IPS-11a (cell line): ENCODE data around the gene SLC9A7.
A peak's percentile ranks its signal among the peaks of the same experiment; 100 is the strongest.
"Not testable (repeated sequence)": the region's sequence is repeated elsewhere in the genome, so short reads cannot be mapped to it uniquely, and the experiment has no call there.

ENCODE experiments used
- H3K4me3 ChIP-seq: one replicate; pipeline ENCODE4 v1.5.1; 2013; ENCODE audit warnings: low read depth, low read length, control low read depth

The SLC9A7 gene

DNA sequence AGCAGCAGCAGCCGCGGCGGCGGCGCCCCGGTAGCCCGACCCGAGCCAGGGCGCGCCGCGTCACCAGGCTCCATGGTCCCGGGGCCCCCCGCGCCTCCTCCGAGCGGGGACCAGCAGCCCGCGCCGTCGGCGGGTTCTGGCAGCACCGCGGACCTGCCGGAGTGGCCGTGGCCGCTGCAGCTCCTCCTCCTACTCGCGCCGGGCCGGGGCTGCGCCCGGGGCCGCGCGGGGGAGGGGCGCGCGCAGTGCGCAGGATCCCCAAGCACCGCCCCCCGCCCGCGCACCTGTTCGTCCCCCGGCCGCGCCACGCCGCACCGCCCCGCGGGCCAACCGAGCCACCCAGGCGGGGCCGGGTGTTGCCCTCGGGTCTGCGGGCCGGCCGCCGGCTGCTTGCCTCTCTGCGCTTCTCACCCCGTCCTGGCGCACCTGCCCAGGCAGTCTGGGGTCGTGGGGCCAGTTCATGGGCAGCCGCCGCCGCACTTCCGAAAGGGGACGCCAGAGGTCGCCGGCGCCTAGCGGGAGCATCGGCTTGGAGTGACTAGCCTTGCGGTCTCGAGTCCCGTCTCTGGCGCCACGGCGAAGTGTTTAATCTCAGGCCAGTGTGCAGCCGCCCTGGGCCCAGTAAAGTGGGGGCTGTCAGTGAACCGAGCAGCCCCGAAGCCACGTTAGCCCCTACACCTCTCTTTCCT lies at the start of gene SLC9A7:
TSS of gene SLC9A7 (minus strand) at position 163 of the 689 bp plus-strand sequence. CDS start at position 74, 89 bp downstream.
- H3K4me3 ChIP-seq, result peak within 1 kb of the TSS; percentile 73

DNA sequence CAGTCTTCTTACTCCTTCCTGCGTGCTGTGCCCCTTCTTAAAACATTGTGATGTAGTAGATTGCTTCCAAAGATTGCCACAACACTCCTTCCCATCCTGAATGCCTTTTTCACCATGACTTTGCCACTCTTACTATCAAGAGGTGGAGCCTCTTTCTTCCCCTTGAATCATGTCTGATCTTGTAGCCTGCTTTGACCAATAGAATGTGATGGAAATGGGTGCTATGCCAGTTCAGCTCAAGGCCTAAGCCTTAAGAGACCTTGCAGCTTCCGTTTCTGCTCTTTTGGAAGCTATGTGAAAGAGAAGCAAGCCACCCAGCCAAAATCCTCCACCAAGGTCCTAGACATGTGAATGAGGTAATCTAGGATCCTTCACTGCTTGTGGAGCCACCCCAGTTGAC lies 46.4 kb upstream of the SLC9A7 start:
- H3K4me3 ChIP-seq, result no peak overlapping the region

DNA sequence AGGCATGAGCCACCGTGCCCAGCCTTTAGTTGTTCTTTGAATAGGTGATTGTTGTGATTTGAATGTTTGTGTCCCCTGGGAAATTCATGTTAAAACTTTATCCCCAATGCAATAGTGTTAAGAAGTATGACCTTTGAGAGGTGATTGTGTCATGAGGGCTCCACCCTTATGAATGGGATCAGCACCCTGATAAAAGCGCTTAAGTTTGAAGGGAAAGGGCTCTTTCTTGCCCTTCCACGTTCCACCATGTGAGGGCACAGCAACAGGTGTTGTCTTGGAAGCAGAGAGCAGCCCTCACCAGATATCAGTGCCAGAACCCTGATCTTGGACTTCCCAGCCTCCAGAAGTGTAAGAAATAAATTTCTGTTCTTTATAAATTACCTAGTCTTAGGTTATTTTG lies 44.2 kb upstream of the SLC9A7 start:
- H3K4me3 ChIP-seq, result no peak overlapping the region

DNA sequence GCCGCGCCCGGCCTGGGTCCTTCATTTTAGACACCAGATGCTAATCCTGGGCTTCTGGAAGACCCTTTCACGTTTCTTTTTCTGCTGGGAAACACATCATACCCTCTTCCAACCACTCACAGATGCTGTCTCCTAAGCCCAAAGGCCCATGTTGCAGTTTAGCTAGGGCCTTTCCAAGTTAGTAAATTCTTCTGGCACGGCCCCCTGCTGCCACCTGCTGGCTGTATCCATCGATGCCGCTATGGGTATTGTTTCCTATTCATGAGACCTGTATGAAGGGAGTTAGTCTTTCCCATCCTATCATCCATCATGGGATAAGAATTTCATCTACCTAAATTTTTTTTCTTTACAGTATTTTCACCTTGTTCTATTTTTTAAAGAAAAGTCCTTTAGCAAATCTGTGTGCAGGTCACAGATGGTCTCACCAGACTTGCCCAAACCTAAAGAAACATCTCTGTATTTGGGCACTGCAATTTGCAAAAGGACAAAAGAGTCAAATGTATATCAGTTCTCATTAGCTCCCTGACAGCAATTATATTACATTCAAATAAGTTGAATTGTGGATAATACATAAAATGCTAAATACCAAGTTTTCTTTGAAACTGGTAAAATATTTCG lies 37.8 kb upstream of the SLC9A7 start:
- no peak overlapping the region for H3K4me3 ChIP-seq

DNA sequence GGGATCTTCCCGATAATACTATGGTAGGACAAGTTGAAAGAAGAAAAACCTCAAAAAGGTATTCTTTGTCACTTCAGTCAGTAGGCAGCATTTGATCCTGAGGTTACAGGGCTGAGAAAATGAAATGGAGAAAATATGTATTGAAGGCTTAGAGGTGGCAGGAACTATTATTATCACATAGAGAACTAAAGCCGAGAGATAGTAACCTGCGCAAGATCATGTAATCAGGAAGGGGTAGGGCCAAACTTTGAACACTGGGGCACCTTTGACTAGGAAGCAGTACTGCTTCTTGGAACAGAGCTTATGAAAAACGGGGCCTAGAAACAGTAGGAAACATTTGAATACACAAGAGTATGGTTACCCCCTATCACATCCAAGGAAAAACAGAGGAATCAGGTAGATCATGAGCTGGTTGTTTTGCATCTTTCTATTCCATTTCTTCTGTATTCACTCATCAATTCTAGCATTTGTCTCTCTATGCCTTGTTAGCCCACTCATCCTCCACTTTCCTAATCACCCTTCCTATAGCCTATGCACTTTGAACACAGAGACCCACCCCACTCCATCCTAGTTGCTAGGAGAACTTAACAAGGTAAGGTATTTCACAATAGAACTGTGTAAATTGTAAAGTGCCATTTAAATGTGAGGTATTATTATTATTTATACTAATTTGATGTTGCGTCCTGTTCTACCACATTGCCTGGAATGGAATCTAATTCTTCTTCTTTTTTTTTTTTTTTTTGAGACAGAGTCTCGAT lies 34.6 kb upstream of the SLC9A7 start:
- no peak overlapping the region for H3K4me3 ChIP-seq

DNA sequence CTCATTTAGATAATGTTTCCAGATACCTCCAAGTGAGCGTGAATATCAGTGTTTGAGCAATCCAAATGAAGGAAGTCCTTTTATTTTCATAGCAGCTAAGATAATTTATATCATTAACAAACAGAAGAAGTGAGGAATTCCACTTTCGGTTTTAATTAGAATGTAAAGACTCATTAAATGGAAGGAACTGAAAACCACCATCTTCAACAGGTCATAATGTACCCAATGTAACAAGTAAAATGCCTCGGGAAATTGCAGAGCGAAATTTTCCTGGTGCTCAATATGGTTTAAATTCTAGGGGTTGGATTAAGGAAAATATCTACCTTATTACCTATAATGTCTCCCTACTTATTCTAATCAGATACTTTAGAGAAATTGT lies 33.9 kb upstream of the SLC9A7 start:
- no peak overlapping the region for H3K4me3 ChIP-seq

DNA sequence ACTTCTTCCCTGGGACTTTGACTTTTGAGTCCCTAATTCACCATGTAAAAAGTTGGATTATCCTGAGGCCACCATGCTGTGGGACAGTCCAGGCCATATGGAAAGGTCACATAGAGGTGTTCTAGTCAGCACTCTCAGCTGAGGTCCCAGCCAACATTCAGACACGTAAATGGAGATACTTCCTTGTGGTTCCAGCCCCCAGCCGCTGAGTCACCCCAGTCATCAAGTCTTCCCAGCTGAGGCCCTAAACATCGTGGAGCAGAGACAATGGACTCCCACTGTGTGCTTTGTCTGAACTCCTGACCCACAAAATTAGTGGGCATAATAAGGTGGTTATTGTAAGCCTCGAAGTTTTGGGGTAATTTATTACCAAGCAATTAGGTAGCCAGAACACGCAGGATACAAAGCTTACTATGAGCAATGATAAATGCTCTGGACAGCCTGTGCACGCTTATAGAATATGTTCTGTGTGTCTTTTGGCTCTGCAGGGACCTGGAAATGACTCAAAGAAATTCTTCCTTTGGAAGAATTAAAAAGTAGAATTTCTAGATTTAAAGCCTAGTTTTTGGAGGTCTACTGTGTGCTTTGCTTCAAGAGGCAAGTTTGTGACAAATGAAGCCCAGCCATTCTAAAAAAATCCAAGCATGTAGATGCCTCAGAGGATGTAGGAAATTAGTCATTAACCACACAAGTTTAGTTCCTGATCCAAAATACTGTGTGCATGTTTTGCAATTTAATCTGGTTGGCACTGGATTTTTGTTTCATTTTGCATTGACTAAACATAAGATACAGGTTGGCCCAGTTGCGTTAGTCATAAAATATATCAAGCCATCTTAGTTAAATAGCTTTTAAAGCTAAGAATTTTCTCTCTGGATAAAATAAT lies 33.2 kb upstream of the SLC9A7 start:
- no peak overlapping the region for H3K4me3 ChIP-seq

DNA sequence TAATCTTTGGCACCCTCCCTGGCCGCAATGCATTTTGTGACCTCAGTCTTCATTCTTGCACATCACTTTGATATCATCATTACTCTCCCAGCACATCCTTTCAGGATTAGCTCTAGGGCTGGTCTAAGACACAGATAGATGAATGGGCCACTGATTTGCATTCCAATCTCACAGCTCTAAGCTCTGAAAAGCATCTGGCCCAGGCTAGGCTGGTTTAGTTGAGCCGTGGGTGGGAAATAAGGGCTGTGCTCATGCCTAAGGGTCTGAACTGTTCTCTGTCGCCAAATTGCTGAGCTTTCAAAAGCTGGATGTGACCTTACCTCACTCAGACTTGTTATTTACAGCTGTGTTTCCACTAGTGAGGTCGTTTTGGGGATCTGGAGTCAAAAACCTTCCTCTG lies 30.0 kb upstream of the SLC9A7 start:
- H3K4me3 ChIP-seq, result no peak overlapping the region

DNA sequence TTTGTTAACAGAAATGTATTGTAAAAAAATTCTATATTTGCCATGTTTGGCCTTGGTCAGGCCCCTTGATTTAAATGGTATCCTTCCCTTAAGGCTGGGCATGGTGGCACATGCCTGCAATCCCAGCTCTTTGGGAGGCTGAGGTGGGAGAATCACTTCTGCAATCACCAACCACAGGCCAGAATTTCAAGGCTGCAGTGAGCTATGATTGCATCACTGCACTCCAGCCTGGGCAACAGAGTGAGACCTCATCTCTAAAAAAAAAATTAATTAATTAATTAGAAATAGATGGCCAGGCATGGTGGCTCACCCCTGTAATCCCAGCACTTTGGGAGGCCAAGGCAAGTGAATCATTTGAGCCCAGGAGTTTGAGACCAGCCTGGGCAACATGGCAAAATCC lies 25.5 kb upstream of the SLC9A7 start:
- not testable (repeated sequence) for H3K4me3 ChIP-seq

DNA sequence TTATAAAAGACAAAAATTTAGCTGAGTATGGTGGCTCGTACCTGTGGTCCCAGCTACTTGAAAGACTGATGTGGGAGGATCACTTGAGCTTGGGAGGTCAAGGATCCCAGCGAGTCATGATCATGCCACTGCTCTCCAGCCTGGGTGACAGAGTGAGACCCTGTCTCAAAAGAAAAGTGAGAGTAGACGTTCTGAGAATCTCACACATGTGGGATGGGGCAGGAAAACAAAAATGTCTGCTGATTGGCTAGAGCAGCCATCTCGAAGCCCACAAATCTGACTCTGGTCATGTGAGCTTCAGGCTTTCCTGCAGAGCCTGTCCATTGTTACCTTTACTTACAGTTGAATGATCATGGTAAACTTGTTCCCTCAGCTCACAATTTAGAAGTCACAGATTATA lies 23.1 kb upstream of the SLC9A7 start:
- H3K4me3 ChIP-seq, result no peak overlapping the region

DNA sequence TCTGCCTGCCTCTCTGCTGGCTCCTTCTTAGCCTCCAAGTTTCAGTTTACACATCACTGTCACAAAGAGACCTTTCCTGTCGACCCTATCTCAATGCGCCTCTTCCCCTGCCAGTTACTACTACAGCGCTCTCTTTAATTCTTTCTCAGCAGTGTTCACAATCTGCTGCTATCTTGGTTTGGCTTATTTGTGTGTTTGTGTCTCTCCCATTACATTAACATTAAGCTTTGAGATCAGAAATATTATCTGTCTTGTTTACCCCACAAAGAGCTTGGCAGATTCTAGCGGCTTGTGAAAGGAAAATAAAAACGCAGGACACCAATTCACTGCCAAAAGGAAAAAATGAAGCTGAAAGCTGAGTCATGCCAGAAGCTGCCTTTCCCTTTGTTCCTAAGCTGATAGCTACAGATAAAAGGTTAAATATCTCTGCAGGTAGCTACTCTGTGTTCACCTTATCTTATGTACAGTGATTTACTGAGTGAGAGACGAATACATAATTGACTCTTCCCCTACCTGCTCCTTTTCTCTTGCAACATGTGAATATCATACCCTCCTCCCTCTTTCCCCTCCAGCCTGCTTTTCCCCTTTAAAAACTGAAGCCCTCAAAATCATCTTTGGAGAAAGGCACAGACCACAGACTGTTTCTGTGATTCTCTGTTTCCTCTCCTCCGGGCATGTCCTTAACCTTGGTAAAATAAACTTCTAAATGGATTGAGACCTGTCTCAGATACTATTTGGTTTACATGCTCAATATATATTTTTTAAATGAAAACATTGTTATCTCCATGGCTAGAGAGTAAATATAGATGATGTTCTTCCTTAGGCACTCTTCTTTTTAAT lies 19.3 kb upstream of the SLC9A7 start:
- H3K4me3 ChIP-seq, result no peak overlapping the region

DNA sequence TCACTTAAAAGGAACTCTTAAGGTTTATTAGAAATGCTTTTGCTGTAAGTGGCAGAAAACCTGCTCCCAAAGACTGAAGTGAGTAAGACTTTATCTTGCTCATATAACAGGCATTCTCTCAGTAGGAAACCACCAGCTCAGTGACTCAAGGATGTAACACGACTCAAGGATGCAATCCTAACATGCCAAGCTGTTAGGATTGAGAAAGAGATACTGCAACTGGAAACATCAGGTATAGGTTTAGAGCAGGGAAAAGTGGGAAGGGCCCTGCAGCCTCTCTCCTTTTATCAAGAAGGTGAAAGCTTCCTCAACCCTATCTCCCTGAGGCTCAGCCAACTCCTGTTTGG lies 11.9 kb upstream of the SLC9A7 start:
- H3K4me3 ChIP-seq, result no peak overlapping the region

DNA sequence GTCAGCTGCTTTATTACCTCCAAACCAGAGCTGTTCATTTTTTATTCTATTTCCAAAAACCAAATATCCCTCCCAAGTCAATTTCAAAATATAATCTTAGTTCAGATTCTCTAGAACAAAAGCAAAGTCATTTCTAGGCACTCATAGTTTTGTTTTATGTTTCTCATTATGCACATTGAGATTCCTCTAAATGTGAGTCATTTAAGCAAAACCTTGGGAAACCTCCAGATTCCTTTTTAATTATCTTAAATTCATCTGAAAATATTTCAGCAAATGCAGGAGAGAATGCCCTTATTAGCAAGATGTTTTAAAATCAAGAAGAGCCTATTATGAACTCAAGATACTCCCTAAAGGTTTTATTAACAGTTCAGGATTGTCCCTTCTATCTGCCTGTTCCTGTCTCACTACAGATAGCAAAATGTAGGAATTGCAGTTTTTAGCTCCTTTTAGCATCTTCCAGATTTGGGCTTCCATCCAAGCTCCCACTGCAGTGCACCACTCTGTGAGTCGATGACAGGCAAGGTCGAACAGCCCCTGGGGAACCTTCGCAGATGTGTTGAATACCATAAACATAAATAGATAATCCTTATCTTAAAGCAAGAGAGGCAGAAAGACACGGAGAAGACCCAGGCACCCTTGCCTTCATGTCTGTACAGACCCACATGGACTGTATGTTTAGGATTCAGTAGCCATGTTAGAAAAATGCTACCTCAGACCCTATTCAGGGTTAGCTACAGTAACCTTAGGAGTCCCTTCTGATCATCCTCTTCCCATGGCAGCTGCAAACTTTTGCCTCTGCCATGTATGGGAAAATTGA lies 11.3 kb upstream of the SLC9A7 start:
- no peak overlapping the region for H3K4me3 ChIP-seq

DNA sequence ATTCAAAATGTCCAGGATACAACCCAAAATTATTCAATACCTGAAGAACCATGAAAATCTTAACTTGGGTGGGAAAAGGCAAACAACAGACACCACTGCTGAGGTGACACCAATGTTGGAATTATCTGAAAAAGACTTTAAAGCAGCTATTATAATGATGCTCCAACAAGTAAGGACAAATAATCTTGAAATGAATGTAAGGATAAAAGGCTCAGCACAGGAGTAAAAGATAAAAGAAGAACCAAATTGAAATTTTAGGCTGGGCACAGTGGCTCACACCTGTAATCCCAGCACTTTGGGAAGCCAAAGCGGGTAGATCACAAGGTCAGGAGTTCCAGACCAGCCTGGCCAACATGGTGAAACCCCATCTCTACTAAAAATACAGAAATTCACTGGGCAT lies 4.0 kb upstream of the SLC9A7 start:
- H3K4me3 ChIP-seq, result no peak overlapping the region

DNA sequence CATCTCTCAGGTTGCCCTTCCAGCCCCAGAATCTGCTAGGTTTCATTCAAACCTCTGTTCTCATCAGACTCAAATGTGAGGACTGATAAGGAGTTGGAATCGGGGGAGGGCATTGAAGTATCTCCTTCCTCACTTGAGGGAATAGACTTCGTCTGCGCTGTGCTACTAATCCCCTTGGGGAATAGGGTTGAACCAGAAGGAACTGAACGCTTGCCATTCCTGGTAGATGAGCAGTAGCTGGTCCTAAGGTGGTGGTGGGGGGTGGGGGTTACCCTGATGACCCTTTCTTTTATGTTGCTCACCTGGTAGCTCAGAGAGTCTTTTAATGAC lies 692 bp upstream of the SLC9A7 start:
- peak overlapping the region; percentile 73 for H3K4me3 ChIP-seq

DNA sequence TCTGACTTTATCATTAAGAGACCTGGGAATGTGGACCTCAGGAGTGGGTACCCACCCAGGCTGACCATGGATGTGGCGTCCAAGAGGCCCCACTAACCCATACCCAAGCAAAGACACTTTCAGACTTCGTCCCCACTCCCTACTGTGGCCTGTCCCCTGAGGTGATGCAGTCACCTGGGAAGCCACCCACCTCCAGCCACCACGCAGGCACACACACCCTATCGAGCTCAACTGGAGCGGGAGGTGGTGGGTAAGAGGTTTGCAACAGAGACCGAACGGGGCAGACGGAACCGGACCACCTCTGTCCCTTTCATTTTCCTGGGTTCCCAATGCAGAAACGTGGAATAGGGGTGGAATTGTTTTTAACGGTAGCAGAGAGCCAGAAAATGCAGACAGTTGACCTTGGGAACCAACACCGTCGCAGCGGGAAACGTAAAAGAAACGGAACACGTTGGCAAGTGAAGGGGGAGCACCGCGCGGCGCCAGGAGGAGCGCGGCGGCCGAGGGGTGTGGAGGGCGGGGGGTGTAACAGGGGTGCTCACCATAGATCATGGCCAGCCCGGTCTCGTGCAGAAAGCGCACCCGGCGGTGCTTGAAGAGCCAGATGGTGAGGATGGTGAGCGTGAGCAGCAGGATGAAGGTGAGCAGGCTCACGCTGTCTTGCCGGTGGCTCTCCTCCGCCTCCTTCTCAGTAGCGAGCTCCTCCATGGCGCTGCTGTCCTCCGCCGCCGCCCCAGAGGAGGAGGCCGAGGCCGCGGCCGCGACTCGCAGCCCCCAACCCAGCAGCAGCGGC lies 559 bp downstream of the SLC9A7 start:
- H3K4me3 ChIP-seq, result peak overlapping the region; percentile 73

DNA sequence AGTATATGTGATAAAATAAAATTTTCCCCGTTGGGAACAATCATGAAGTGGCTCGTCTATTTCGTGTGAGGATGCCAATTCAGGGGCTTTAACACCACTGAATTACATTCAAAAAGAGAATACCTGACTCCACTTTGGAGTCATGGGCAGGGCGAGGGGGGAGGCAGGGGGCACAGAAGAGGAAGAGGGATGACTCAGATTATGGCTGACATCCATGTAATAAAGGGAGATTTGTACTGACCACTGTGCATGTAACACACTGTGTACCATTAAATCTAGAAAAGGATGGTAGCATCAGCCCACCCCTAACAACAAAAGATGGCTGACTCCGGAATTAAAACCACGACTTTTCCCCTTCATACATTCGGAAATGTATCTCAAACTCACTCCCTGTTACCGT lies 1.3 kb downstream of the SLC9A7 start:
- H3K4me3 ChIP-seq, result no peak overlapping the region

DNA sequence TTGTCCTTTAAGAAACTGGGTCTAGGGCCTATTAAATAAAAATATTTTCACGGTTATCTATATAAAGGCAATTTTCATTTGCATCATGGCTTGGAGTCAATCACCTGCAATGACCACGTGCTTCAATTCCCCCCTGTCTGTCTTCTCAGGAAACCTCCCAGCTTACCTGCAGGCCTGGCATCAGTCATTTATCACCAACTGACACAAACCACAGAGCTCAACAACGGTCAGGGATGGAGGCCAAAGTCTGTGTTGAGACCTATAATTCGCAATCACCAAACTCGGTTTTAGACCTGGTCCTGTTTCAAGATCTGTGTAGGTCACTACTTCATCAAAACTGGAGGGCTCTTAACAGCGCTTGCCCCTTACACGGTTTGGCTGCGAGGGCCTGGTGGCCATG lies 1.9 kb downstream of the SLC9A7 start:
- H3K4me3 ChIP-seq, result no peak overlapping the region

DNA sequence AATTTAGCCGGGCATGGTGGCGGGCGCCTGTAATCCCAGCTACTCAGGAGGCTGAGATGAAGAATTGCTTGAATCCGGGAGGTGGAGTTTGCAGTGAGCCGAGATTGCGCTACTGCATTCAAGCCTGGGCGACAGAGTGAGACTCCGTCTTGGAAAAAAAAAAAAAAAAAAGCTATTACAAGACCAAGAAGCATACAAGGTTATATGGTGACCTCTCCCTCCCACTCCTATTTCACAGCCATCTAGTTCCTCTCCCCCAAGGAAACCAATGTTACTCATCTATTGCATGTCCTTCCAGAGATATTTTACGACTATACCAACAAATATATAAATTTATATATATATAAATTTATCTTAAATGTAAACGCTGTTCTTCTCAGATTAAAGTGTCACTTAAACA lies 3.2 kb downstream of the SLC9A7 start:
- H3K4me3 ChIP-seq, result no peak overlapping the region
